Stomach (tissue), 9 donors: ENCODE data around the gene ARID1B. TPM values are rescaled to one million over a fixed set of nuclear protein-coding genes. Genes with fewer than 3 reads are reported as not detected.

Experiments used
- DNase-seq, 2 donors: peaks; one replicate each; pipeline versions ENCODE4 v3.0.0 to v3.0.0-alpha.2; 2013 to 2019
- H3K27ac ChIP-seq, 5 donors: fragments of 200-600 bp in 4 of 5; sonication (generic) in 4 of 5; one replicate each; pipeline ENCODE4 v1.5.1; 2013 to 2019; ENCODE audit warnings: mild to moderate bottlenecking in 1 of 5, moderate library complexity in 1 of 5
- H3K27me3 ChIP-seq, 3 donors: fragments of 200-600 bp; sonication (generic); one replicate each; pipeline ENCODE4 v1.5.1; 2017 to 2019; ENCODE audit warnings: mixed run types in 1 of 3
- H3K36me3 ChIP-seq, 4 donors: fragments of 200-600 bp; sonication (generic); 1 replicate in 3 of 4; 2 replicates in 1 of 4; pipeline ENCODE4 v1.5.1; 2016 to 2019
- H3K4me1 ChIP-seq, 4 donors: fragments of 200-600 bp; sonication (generic); one replicate each; pipeline ENCODE4 v1.5.1; 2016 to 2019
- H3K4me3 ChIP-seq, 4 donors: fragments of 200-600 bp; sonication (generic) in 3 of 4; one replicate each; pipeline ENCODE4 v1.5.1; 2016 to 2019; ENCODE audit warnings: mild to moderate bottlenecking in 1 of 4
- H3K9me3 ChIP-seq, 4 donors: fragments of 200-600 bp; sonication (generic); one replicate each; pipeline ENCODE4 v1.5.1; 2016 to 2019
- CTCF ChIP-seq, 7 experiments: fragments of 450-650 bp in 4 of 7; fragments of 200-600 bp in 3 of 7; sonication (generic) in 3 of 7; IDR thresholded peaks; one replicate each; pipeline ENCODE4 v1.5.1; 2016 to 2019; ENCODE audit warnings: antibody characterized with exemption in 7 of 7, control low read depth in 2 of 7, mild to moderate bottlenecking in 1 of 7
- EP300 ChIP-seq: sonication (generic); formaldehyde crosslinking; IDR thresholded peaks from one replicate; pipeline ENCODE4 v1.6.1; 2017; ENCODE audit warnings: antibody characterized with exemption
- POLR2A ChIP-seq, 4 donors: fragments of 450-650 bp; IDR thresholded peaks; one replicate each; pipeline ENCODE4 v1.6.1; 2016; ENCODE audit warnings: antibody characterized with exemption in 4 of 4, control low read depth in 2 of 4, mild to moderate bottlenecking in 1 of 4, moderate library complexity in 1 of 4
- POLR2AphosphoS5 ChIP-seq, 3 donors: sonication (generic); formaldehyde crosslinking; IDR thresholded peaks; one replicate each; pipeline ENCODE4 v1.6.1; 2016; ENCODE audit warnings: antibody characterized with exemption in 3 of 3
- WGBS, 5 donors: extraction: QIAGEN DNeasy Blood & Tissue Kit in 3 of 5; methylation state at CpG; one replicate each; pipeline versions ENCODE4 v1.1.5 to v1.1.7; 2013 to 2018; 5-methylcytosine and 5-hydroxymethylcytosine counted together
- intact Hi-C: fragments of 100-400 bp; cut with DNase I; formaldehyde crosslinking; loops from one replicate; pipeline ENCODE4 v1.15.1; 2023; ENCODE audit warnings: low total_unique reads
- polyA plus RNA-seq, 3 donors: library from polyadenylated mRNA; stranded (reverse); fragments of 200-250 nt; gene quantifications; one replicate each; pipeline ENCODE4 v1.2.3, GENCODE V29; 2013
- total RNA-seq, 5 donors: library from RNA; depleted of rRNA; stranded (reverse); fragments of >200 nt; gene quantifications; one replicate each; pipeline versions ENCODE4 v1.1.0 to v1.2.3, GENCODE V29; 2014 to 2016
- donor health status: healthy with polysubstance abuse.
- donor health status: Bipolar disorder and iron deficiency.
- donor health status: healthy.

The ARID1B gene
- total and polyA plus RNA-seq, 8 donors: 8.8 to 183 (median 48.3) TPM

GRCh38 chr6:157047328-157047727, 270.1 kb downstream of the ARID1B start:
- H3K36me3 ChIP-seq: no peaks in the 10 kb centered on the region
- TF ChIP-seq CTCF (IDR thresholded peaks at IDR 0.05) (no peak), POLR2A (IDR thresholded peaks at IDR 0.05) (no peak), EP300 (no peak), POLR2AphosphoS5 (IDR thresholded peaks at IDR 0.05) (no peak)
- peaks cover 0 to 50% (median 12%) of the 10 kb centered on the region in 4 donors for H3K4me1 ChIP-seq
- H3K27me3 ChIP-seq: no peaks in the 10 kb centered on the region
- H3K27ac ChIP-seq: no peak overlapping the region
- 85 to 94% (median 91%) methylated on average over 4 of the region's 4 CpGs for WGBS, 5 donors
- no peaks in the 10 kb centered on the region for H3K9me3 ChIP-seq
- no peak overlapping the region for H3K4me3 ChIP-seq
- no peak for DNase-seq
- intact Hi-C loops: no loop called here

- WGBS, 5 donors: 34 to 51% (median 44%) methylated on average over 2 of the region's 2 CpGs
- peaks cover 0 to 48% (median 12%) of the 10 kb centered on the region in 4 donors for H3K4me1 ChIP-seq
These were observed 270.8 kb downstream of the ARID1B start for GRCh38 chr6:157047951-157048350.

GRCh38 chr6:157049133-157049532, 272.0 kb downstream of the ARID1B start:
- TF ChIP-seq EP300 (no peak), POLR2A (IDR thresholded peaks at IDR 0.05) (no peak), POLR2AphosphoS5 (IDR thresholded peaks at IDR 0.05) (no peak), CTCF (IDR thresholded peaks at IDR 0.05) (no peak)
- Histone ChIP-seq H3K4me3 (no peak overlapping the region), H3K27me3 (no peaks in the 10 kb centered on the region), H3K9me3 (no peaks in the 10 kb centered on the region), H3K4me1 (peaks cover 0 to 36% (median 12%) of the 10 kb centered on the region in 4 donors), H3K27ac (no peak overlapping the region), H3K36me3 (no peaks in the 10 kb centered on the region)
- intact Hi-C loops: no loop called here
- 71 to 90% (median 84%) methylated on average over 5 of the region's 5 CpGs for WGBS, 5 donors
- DNase-seq: no peak

More at GRCh38 chr6:157047951-157048350, 270.8 kb downstream of the ARID1B start:
- H3K9me3 ChIP-seq: no peaks in the 10 kb centered on the region
- no peaks in the 10 kb centered on the region for H3K27me3 ChIP-seq
- TF ChIP-seq CTCF (IDR thresholded peaks at IDR 0.05): no peak
- TF ChIP-seq POLR2AphosphoS5 (IDR thresholded peaks at IDR 0.05): no peak
- H3K27ac ChIP-seq: no peak overlapping the region
- DNase-seq: peak in 1 of 2 donors; percentile 48
- no peak overlapping the region for H3K4me3 ChIP-seq
- intact Hi-C loops: no loop called here
- H3K36me3 ChIP-seq: no peaks in the 10 kb centered on the region

GRCh38 chr6:157050537-157051265, 273.5 kb downstream of the ARID1B start:
- no peaks in the 10 kb centered on the region for H3K9me3 ChIP-seq
- peak in 1 of 2 donors; percentile 45 for DNase-seq
- H3K27ac ChIP-seq: no peak overlapping the region
- H3K27me3 ChIP-seq: no peaks in the 10 kb centered on the region
- no peaks in the 10 kb centered on the region for H3K36me3 ChIP-seq
- TF ChIP-seq CTCF (IDR thresholded peaks at IDR 0.05) (no peak), EP300 (no peak), POLR2A (IDR thresholded peaks at IDR 0.05) (no peak), POLR2AphosphoS5 (IDR thresholded peaks at IDR 0.05) (no peak)
- H3K4me1 ChIP-seq: peaks cover 0 to 34% (median 16%) of the 10 kb centered on the region in 4 donors
- intact Hi-C loops: no loop called here
- H3K4me3 ChIP-seq: no peak overlapping the region
- WGBS, 5 donors: 81 to 92% (median 89%) methylated on average over 8 of the region's 8 CpGs
